ENCODE data around the gene DLG5.

DLG5 gene

DNA sequence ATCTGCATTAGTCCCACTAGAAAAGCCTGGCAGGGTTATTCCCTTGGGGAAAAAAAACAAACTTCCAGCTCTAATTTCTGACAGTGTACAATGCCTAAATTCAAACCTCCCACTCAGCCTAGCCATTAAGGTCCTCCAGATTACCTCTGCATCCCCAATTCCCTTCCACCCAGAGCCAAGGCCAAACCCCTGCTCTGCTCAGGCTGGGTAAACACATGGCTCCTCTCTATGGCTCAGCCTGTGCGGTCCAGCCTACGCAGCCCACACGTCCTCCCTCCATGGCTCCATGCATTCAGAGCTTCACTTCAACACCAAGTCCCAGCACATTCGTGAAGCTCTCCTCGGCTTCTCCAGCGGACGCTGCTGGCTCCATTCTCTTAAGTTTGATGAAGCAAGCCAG lies 5.2 kb downstream of the DLG5 start:
- DNase-seq (ENCODE audit: low spot score) = no peak

DNA sequence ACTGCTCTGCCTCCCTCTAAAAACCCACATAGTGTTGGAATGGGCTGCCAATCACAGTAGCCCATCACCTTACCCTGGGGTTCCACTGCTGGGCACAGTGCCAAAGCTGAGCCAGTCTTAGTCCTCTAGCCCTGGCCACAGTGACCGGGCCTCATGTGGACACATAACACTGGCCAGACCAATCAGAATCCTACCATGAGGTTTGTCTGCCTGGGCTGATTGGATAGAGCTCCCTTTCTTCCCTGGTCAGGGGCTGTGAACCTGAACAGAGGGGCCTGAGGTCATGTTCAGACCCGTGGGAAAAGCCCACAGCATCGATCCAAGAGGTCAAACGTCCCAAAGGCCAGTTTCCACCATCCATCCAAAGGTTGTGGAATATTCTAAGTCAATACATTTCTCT lies 6.1 kb downstream of the DLG5 start:
- DNase-seq (ENCODE audit: low spot score) = no peak
- TF ChIP-seq, protein P1, sequence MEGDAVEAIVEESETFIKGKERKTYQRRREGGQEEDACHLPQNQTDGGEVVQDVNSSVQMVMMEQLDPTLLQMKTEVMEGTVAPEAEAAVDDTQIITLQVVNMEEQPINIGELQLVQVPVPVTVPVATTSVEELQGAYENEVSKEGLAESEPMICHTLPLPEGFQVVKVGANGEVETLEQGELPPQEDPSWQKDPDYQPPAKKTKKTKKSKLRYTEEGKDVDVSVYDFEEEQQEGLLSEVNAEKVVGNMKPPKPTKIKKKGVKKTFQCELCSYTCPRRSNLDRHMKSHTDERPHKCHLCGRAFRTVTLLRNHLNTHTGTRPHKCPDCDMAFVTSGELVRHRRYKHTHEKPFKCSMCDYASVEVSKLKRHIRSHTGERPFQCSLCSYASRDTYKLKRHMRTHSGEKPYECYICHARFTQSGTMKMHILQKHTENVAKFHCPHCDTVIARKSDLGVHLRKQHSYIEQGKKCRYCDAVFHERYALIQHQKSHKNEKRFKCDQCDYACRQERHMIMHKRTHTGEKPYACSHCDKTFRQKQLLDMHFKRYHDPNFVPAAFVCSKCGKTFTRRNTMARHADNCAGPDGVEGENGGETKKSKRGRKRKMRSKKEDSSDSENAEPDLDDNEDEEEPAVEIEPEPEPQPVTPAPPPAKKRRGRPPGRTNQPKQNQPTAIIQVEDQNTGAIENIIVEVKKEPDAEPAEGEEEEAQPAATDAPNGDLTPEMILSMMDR (IDR thresholded peaks at IDR 0.05; ENCODE audit: extremely low read depth, missing control alignments) = no peak

More for the DNA sequence above, 5.2 kb downstream of the DLG5 start:
- TF ChIP-seq, protein P1 (IDR thresholded peaks at IDR 0.05; ENCODE audit: extremely low read depth, missing control alignments) = no peak

DNA sequence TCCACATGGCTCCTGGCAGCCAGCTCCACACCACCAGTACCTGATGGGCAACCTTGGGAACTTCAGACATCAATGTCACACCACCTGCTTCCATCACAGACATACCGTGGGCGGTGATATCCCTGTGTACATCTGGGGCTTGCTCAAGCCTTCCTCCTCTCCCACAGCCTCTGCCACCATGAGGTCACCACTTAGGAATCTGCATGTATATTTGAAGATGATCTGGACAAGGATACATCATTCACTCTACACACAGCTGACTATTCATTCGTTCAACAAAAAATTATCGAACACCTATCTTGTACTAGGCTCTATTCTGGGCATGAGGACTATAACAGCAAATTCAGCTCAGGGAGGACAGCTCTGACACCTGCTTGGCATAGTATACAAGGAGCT lies 6.8 kb downstream of the DLG5 start:
- TF ChIP-seq, protein P1 (IDR thresholded peaks at IDR 0.05; ENCODE audit: extremely low read depth, missing control alignments) = no peak
- DNase-seq (ENCODE audit: low spot score) = no peak

DNA sequence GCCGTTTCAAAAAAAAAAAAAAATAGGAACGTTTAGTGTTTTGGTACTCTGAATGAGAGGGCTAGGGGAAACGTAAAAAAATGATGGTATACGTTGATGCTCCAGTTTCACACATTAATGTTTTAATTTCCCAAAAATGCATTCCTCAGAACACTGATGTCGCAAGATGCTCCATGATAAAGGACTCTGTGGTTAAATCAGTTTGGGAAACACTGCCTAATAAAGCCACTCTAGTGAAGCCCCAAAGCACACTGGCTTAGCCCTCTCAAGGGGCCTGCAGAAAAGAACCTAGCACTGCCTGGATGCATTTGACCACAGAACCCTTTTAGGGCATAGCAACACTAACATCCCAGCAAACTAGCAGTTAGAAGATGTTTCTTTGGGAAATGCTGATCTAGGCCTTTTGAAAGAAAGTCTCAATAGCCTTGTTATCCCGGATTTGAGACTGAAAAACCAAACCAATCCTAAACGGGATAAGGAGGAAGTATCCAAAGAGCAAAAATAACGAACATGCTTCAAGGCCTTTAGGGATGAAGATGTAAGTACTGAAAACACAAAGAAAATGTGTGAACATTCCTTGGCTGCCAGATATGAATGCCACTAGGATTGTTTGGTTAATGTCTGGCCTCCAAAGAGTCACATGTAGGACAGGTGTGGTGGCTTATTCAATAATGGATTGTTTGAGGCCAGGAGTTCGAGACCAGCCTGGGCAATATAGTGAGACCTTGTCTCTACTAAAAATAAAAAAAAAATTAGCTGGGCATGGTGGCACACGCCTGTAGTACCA lies 11.0 kb downstream of the DLG5 start:
- DNase-seq (ENCODE audit: low spot score) = no peak
- TF ChIP-seq, protein P1 (IDR thresholded peaks at IDR 0.05; ENCODE audit: extremely low read depth, missing control alignments) = no peak

DNA sequence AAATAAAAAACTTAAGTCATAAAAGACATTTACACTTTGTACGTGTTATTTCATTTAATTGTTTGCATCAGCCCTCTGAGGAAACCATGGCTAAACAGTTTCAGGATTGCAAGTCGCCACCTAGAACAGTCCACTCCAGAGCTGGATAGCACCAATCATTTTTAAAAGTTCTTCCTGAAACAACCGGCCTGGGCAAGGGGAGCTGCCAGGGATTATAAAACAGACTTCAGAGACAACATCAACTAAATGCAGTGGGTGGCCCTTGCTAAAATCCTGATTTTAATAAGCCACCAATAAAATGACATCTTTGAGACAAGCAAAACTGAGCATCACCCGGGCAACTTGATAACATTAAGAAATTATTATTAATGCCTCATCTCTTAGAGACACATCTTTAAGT lies 13.5 kb downstream of the DLG5 start:
- TF ChIP-seq, protein P1 (IDR thresholded peaks at IDR 0.05; ENCODE audit: extremely low read depth, missing control alignments) = no peak
- no peak for DNase-seq (ENCODE audit: low spot score)

DNA sequence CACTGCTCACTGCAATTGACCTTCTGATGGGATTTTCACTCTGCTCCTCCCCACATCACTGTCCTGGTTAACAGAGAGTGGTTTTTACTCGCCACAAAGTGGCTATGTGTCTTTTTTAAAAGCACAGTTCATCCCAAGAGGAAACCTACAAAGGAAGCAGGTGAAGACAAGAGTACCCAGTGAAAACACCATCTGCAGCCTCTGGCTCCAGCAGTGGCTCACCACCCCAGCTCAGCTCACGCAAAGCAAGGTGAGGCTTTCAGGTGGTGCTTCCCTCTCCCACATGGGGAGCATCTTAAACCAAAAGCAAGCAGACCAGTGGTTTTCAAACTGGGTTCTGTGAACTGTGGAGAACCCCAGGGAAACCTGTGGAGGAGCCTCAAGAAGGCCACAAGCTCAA lies 14.0 kb downstream of the DLG5 start:
- TF ChIP-seq, protein P1 (IDR thresholded peaks at IDR 0.05; ENCODE audit: extremely low read depth, missing control alignments) = no peak
- no peak for DNase-seq (ENCODE audit: low spot score)

DNA sequence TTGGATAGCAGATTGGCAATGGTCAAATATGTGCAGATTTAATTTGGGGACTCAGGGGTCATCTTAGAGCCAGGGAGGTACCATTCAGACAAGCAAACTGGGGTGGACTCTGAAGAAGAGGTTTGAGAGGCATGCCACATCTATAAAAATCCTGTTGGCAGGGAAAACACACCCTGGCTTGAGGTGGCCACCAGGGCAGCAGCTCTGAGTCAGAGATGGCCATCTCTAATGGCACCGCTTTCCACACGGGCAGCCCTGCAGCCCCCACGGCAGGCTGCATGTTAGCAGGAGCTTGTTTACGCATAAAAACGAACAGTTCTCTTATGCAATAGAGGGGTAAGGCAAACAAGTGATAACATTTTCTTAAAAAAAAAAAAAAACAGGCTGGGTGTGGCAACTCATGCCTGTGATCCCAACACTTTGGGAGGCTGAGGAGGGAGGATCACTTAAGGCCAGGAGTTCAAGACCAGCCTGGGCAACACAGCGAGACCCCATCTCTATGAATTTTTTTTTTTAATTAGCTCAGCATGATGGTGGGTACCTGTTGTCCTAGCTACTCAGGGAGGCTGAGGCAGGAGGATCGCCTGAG lies 14.9 kb downstream of the DLG5 start:
- TF ChIP-seq, protein P1 (IDR thresholded peaks at IDR 0.05; ENCODE audit: extremely low read depth, missing control alignments) = no peak
- no peak for DNase-seq (ENCODE audit: low spot score)
